ENCODE data around the gene B4GALT1. TPM values are rescaled to one million over a fixed set of nuclear protein-coding genes. Genes with fewer than 3 reads are reported as not detected.

The B4GALT1 gene
- total RNA-seq, 2 donors from 2014 or later, result 57.6 to 76.1 TPM

DNA sequence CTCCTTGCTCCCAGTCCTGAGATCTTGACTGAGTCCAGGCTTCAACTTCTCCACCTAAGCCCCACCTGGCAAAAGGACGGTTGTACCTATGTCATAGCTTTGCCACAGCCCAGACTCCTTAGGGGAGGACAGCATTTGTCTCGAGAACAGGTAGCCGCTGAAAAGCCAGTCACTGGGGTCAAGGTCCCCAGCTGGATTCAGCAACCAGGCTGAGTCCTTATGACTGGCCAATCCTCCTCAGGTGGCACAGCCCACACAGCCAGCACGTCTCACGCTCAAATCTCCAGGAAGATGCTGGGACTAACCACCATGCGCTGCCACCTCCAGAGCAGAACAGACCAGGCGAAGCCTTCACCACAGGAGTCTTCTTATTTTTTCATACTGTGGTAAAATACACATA is 62.7 kb downstream of the B4GALT1 start:
- no peak overlapping the region for H3K27ac ChIP-seq
- H3K36me3 ChIP-seq, result no peaks in the 10 kb centered on the region
- no peaks in the 10 kb centered on the region for H3K27me3 ChIP-seq
- TF ChIP-seq, protein P1, sequence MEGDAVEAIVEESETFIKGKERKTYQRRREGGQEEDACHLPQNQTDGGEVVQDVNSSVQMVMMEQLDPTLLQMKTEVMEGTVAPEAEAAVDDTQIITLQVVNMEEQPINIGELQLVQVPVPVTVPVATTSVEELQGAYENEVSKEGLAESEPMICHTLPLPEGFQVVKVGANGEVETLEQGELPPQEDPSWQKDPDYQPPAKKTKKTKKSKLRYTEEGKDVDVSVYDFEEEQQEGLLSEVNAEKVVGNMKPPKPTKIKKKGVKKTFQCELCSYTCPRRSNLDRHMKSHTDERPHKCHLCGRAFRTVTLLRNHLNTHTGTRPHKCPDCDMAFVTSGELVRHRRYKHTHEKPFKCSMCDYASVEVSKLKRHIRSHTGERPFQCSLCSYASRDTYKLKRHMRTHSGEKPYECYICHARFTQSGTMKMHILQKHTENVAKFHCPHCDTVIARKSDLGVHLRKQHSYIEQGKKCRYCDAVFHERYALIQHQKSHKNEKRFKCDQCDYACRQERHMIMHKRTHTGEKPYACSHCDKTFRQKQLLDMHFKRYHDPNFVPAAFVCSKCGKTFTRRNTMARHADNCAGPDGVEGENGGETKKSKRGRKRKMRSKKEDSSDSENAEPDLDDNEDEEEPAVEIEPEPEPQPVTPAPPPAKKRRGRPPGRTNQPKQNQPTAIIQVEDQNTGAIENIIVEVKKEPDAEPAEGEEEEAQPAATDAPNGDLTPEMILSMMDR (IDR thresholded peaks at IDR 0.05), result no peak
- peaks cover 0 to 53% of the 10 kb centered on the region in 2 donors for H3K4me1 ChIP-seq
- no peak overlapping the region for H3K4me3 ChIP-seq
- H3K9me3 ChIP-seq, result no peaks in the 10 kb centered on the region
- no peak for DNase-seq (ENCODE audit: low spot score)

DNA sequence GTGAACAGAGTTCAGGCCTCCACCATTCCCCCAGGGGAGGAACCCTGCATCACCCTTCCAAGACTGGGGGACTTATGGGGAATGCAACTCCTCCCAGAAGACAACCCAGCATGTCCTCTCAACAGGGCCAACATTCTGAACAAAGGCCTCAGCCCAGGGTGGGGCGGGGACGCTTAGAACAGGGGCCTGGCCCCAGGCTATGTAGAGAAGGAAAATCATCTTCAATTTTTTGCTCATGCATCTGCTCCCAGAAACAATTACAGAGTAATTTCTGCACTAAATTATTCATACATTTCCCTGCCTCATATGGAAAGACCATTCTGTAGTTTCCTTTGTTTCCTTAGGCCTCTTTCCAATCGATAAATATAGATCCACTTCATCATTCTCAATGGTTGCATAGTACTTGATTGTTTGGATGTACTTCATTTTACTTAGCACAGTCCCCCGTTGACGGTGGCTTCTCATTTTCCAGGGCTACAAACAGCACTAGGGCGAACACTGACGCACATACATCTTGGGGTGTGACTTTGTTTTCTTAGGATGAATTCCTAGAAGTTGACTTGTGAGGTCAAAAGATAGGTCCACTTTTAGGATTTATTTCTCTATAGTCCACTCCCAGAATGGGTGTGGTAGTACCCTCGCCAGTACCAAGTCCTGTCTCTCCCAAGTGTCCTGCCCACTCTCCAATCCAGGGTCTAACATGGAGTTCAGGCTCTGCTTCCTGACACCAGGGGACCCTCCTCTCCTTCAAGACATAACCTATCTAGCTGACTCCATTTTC is 63.4 kb downstream of the B4GALT1 start:
- Histone ChIP-seq H3K36me3 (no peaks in the 10 kb centered on the region), H3K4me1 (peaks cover 0 to 53% of the 10 kb centered on the region in 2 donors), H3K27ac (peak overlapping the region in 1 of 2 donors; percentile 42), H3K9me3 (no peaks in the 10 kb centered on the region), H3K27me3 (no peaks in the 10 kb centered on the region), H3K4me3 (no peak overlapping the region)
- TF ChIP-seq, protein P1 (IDR thresholded peaks at IDR 0.05), result no peak
- no peak for DNase-seq (ENCODE audit: low spot score)

DNA sequence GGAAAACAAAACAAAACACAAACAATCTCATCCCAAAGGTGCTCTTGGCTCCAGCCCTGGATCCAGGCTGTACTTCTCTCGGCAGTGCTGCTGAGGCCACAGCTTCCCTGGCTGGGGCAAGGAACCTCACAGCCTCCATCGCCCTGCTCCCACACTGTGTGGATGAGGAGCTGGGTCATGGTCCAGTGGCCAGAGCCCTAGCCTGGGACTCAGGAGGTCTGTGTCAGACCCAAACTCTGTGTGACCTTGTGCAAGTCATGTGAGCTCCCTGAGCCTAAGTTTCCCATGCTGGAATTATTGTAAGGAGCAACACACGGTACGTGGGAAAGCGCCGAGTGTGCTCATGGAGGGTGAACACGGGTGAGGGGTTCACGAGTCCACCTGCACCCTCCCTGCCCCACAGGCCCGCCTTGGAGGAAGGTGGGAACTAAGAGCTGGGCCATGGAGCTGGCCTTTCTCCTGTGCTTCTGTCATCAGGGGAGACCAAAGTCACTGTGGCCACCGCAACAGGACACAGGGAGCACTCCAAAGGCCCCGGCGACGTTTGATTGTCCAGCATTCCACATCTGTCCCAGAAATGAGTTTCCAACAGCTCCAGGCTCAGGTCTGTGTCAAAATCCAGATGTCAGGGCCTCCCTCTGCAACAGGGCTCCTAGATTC is 64.5 kb downstream of the B4GALT1 start:
- peak overlapping the region in 1 of 2 donors; percentile 42 for H3K27ac ChIP-seq
- no peaks in the 10 kb centered on the region for H3K27me3 ChIP-seq
- H3K4me1 ChIP-seq, result peaks cover 0 to 47% of the 10 kb centered on the region in 2 donors
- H3K4me3 ChIP-seq, result no peak overlapping the region
- TF ChIP-seq, protein P1 (IDR thresholded peaks at IDR 0.05), result no peak
- no peaks in the 10 kb centered on the region for H3K9me3 ChIP-seq
- no peak for DNase-seq (ENCODE audit: low spot score)
- no peaks in the 10 kb centered on the region for H3K36me3 ChIP-seq

DNA sequence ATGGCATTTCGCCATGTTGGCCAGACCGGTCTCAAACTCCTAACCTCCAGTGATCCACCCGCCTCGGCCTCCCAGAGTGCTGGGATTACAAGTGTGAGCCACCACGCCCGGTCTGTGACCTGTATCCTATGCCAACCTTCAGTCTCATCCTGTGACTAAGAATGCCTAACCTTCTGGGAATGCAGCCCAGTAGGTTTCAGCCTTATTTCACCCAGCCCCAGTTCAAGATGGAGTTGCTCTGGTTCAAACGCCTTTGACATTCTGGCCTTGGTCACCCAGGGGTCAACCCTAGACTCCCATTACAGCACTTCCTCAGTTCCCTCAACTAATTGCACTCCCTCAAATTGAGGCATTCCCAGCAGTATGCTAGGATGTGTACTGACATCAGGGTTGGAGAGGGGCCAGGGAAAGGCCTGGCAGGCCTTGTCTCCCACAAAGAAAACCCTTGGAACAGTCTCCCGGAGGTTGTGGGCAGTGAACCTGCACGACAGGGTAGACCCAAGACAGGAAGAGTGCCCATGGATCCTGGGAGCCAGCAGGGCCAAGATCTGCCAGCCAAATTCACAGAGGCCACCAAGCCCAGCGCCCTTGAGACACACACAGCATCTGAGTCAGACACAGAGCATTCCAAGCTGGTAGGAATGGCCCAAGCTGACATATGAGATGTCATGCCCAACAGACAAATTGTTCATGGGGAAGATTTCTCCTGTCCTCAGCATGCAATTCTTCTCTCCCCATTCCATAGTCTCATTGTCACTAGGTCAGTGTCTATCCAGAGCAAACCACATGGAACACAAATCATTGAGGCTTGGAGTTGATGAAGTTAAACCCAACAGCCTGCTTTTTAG is 65.8 kb downstream of the B4GALT1 start:
- no peaks in the 10 kb centered on the region for H3K9me3 ChIP-seq
- TF ChIP-seq, protein P1 (IDR thresholded peaks at IDR 0.05), result no peak
- H3K27me3 ChIP-seq, result no peaks in the 10 kb centered on the region
- H3K27ac ChIP-seq, result peak overlapping the region; percentile 15 to 41
- no peaks in the 10 kb centered on the region for H3K36me3 ChIP-seq
- H3K4me1 ChIP-seq, result peaks cover 0 to 34% of the 10 kb centered on the region in 2 donors
- H3K4me3 ChIP-seq, result no peak overlapping the region
- no peak for DNase-seq (ENCODE audit: low spot score)

DNA sequence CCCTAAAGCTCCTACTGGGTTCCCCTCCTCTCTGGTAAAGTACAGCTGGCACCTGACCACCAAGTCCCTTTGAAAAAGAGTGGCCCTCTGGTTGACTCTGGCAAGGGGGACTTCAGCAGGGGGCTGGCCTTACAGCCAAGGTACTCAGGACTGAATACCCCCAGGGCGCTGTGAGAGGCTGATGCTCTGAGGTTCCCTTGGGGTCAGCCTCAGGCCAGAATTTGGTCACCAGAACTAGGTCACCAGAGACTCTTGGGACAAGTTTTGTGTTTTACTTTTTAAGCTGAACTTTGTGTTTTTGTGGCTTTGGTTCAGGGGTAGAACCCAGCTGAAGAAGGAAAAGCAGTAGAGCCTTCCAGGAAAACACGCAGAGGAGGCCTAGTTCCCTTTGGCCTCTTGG is 67.4 kb downstream of the B4GALT1 start:
- Histone ChIP-seq H3K4me1 (peaks cover 0 to 31% of the 10 kb centered on the region in 2 donors), H3K27ac (no peak overlapping the region), H3K36me3 (no peaks in the 10 kb centered on the region), H3K27me3 (no peaks in the 10 kb centered on the region), H3K9me3 (no peaks in the 10 kb centered on the region), H3K4me3 (no peak overlapping the region)
- TF ChIP-seq, protein P1 (IDR thresholded peaks at IDR 0.05), result no peak
- DNase-seq (ENCODE audit: low spot score), result no peak

Measured in right atrium auricular region (tissue), 2 donors.